B cell (primary cell): ENCODE measurements around the gene NATD1.

Source experiments
- EZH2 ChIP-seq: IDR thresholded peaks from 2 replicates; pipeline ENCODE4 v1.6.1; 2012; ENCODE audit warnings: borderline replicate concordance, low read depth, mild to moderate bottlenecking, moderate library complexity, low read length; ENCODE audit not compliant: insufficient read depth, poor library complexity, severe bottlenecking
- TF ChIP-seq, protein P1 (sequence below): fragments of 200-600 bp; IDR thresholded peaks from one replicate; pipeline ENCODE4 v1.8.0; 2022; ENCODE audit warnings: antibody characterized with exemption, mild to moderate bottlenecking

DNA sequence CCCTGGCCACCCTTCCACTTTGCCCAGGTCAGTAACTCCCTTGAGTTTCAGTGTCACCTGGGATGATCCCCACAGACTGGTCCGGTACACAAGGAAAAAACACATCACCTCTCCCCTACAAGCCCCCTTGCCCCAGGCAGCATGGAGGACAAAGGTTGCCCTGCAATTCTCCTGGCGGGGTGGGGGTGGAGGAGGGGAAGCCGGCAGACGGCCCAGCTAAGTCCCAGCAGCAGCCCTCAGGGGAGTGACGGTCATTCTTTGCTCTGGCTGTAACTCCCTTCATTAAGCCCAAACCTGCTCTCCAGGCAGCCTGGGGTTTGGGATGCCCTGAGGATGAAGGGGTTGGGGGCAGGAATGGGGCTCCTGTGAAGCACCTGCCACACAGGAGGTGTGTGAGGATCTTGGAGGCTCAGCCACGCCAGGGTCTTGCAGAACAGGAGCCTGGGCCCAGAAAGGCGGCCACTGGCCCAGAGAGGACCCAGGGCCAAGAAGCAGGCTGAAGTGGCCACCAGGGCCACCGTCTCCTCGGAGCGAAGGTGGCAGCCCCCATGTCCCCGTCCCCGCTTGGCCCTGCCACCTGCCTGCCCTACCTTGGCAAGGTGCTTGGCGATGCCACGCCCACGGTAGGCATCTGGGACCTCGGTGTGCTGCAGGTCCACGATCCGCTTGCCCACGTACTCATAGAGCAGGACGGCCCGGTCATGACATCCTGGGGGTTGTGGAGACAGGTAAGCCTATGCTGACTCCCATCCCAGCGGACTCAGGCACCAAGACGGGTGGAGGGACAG lies 9.5 kb downstream of the NATD1 start:
- TF ChIP-seq, protein P1, sequence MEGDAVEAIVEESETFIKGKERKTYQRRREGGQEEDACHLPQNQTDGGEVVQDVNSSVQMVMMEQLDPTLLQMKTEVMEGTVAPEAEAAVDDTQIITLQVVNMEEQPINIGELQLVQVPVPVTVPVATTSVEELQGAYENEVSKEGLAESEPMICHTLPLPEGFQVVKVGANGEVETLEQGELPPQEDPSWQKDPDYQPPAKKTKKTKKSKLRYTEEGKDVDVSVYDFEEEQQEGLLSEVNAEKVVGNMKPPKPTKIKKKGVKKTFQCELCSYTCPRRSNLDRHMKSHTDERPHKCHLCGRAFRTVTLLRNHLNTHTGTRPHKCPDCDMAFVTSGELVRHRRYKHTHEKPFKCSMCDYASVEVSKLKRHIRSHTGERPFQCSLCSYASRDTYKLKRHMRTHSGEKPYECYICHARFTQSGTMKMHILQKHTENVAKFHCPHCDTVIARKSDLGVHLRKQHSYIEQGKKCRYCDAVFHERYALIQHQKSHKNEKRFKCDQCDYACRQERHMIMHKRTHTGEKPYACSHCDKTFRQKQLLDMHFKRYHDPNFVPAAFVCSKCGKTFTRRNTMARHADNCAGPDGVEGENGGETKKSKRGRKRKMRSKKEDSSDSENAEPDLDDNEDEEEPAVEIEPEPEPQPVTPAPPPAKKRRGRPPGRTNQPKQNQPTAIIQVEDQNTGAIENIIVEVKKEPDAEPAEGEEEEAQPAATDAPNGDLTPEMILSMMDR = no peak
- TF ChIP-seq EZH2 = no peak
